Mucosa of stomach (tissue), 1 donor: Measurements from ENCODE around the gene MAML3.

ENCODE experiments used
- H3K27me3 ChIP-seq: one replicate; pipeline ENCODE4 v1.7.0; 2013; ENCODE audit warnings: mild to moderate bottlenecking, low read length; ENCODE audit not compliant: control insufficient read depth, insufficient read depth
- H3K36me3 ChIP-seq: one replicate; pipeline ENCODE4 v1.7.0; 2013; ENCODE audit warnings: low read length; ENCODE audit not compliant: control insufficient read depth, insufficient read depth
- H3K4me1 ChIP-seq: one replicate; pipeline ENCODE4 v1.7.0; 2013; ENCODE audit warnings: mild to moderate bottlenecking, low read length; ENCODE audit not compliant: control insufficient read depth, insufficient read depth
- H3K4me3 ChIP-seq: one replicate; pipeline ENCODE4 v1.7.0; 2013; ENCODE audit warnings: low read length
- H3K9ac ChIP-seq: one replicate; pipeline ENCODE4 v1.7.0; 2013; ENCODE audit warnings: mild to moderate bottlenecking, low read length, moderate library complexity
- H3K9me3 ChIP-seq: one replicate; pipeline ENCODE4 v1.7.0; 2013; ENCODE audit warnings: mild to moderate bottlenecking, low read length, moderate library complexity; ENCODE audit not compliant: control insufficient read depth
- donor health status: Pancreatic carcinoma.

MAML3 gene

GRCh38 chr4:140106289-140106844 is 47.6 kb downstream of the MAML3 start:
- no peaks in the 10 kb centered on the region for H3K27me3 ChIP-seq
- no peaks in the 10 kb centered on the region for H3K36me3 ChIP-seq
- H3K9ac ChIP-seq: no peak overlapping the region
- peaks cover 19% of the 10 kb centered on the region for H3K4me1 ChIP-seq
- H3K9me3 ChIP-seq: no peaks in the 10 kb centered on the region
- H3K4me3 ChIP-seq: no peak overlapping the region

GRCh38 chr4:140105436-140105835 is 48.5 kb downstream of the MAML3 start:
- Histone ChIP-seq H3K4me3 (no peak overlapping the region), H3K27me3 (no peaks in the 10 kb centered on the region), H3K36me3 (no peaks in the 10 kb centered on the region), H3K9me3 (no peaks in the 10 kb centered on the region), H3K4me1 (peaks cover 13% of the 10 kb centered on the region), H3K9ac (no peak overlapping the region)

DNA sequence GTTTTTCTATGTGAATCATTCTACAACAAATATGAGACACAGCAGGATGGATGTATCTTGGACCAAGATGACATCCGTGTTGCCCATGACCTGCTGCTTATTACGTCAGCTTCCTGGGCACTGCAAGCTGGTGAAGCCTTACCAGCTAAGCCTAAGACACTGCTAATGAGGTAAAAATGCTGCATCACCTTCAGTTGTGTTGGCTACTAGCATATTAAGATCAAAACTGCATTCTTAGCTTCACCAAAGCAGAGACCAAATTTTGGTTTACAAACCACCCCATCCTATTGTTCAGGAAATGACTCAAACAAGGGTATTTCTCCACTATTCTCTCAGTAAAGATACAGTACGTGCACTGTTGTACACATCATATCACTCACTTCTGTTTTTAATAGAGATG is 50.3 kb downstream of the MAML3 start:
- H3K36me3 ChIP-seq: no peaks in the 10 kb centered on the region
- H3K27me3 ChIP-seq: no peaks in the 10 kb centered on the region
- no peak overlapping the region for H3K9ac ChIP-seq
- no peaks in the 10 kb centered on the region for H3K9me3 ChIP-seq
- peaks cover 16% of the 10 kb centered on the region for H3K4me1 ChIP-seq
- no peak overlapping the region for H3K4me3 ChIP-seq

GRCh38 chr4:140102421-140102820 is 51.6 kb downstream of the MAML3 start:
- Histone ChIP-seq H3K9me3 (no peaks in the 10 kb centered on the region), H3K4me1 (peaks cover 16% of the 10 kb centered on the region)

GRCh38 chr4:140100771-140101170 is 53.2 kb downstream of the MAML3 start:
- Histone ChIP-seq H3K9ac (no peak overlapping the region), H3K4me3 (no peak overlapping the region), H3K36me3 (no peaks in the 10 kb centered on the region), H3K9me3 (no peaks in the 10 kb centered on the region), H3K27me3 (no peaks in the 10 kb centered on the region), H3K4me1 (peaks cover 16% of the 10 kb centered on the region)

More at GRCh38 chr4:140102421-140102820, 51.6 kb downstream of the MAML3 start:
- Histone ChIP-seq H3K27me3 (no peaks in the 10 kb centered on the region), H3K4me3 (no peak overlapping the region), H3K36me3 (no peaks in the 10 kb centered on the region), H3K9ac (no peak overlapping the region)

- no peaks in the 10 kb centered on the region for H3K36me3 ChIP-seq
- H3K4me3 ChIP-seq: no peak overlapping the region
- no peak overlapping the region for H3K9ac ChIP-seq
- H3K9me3 ChIP-seq: no peaks in the 10 kb centered on the region
- H3K4me1 ChIP-seq: peaks cover 19% of the 10 kb centered on the region
- H3K27me3 ChIP-seq: no peaks in the 10 kb centered on the region
Observed at GRCh38 chr4:140099983-140100382, 54.0 kb downstream of the MAML3 start.

DNA sequence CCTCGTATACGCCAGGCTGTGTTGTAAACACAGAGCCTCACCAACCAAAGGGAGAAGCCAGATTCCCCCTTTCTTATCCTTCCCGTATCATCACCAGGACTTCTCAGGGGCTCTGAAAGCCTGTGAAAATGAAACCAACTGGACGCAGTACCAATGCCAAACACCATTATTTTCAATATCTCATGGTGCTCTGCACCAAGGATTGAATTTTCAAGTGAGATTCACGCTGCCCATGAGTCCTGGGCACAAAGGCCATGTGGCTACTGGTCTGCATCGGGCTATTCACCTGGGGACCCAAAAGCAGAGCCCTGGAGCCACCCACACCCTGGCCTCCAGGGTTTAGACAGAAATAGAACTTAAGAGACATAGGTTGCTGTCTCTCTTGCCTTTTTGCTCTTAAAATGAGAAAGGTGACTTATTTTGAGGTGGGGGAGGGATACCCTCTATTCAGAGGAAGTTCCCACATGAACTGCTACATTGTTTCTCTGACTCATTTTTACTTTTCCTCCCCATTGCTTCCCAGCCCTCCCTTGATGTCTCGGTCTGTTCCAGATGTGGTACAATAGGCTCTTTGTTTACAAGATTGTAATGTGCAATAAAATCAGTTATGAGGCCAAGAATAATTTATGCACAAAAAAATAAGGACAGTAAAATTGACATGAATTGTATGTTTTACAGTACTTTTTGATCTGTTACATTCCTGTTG is 55.4 kb downstream of the MAML3 start:
- Histone ChIP-seq H3K36me3 (no peaks in the 10 kb centered on the region), H3K9me3 (no peaks in the 10 kb centered on the region), H3K27me3 (no peaks in the 10 kb centered on the region), H3K4me3 (no peak overlapping the region), H3K9ac (no peak overlapping the region), H3K4me1 (peaks cover 26% of the 10 kb centered on the region)

- Histone ChIP-seq H3K9ac (no peak overlapping the region), H3K4me1 (peaks cover 28% of the 10 kb centered on the region), H3K27me3 (no peaks in the 10 kb centered on the region), H3K9me3 (no peaks in the 10 kb centered on the region), H3K4me3 (no peak overlapping the region), H3K36me3 (no peaks in the 10 kb centered on the region)
Observed at GRCh38 chr4:140097572-140097971, 56.4 kb downstream of the MAML3 start.

DNA sequence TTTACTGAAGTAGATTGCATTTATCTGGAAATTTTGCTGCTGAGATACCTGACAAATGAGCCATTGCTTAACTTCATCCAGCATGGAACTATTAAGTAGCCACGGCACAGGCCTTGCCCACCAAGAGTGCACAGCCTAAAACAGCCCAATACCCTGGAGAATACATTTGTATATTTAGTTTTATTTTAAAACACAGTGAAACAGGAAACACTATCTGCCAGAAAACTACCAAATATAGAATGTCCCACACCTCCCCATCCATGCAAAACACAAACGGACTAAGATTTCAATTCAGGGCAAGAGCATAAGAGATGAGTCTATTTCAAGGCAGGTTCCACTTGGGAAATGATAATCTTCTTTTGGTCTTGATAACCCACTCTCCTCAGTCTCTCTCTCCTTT is 57.1 kb downstream of the MAML3 start:
- Histone ChIP-seq H3K27me3 (no peaks in the 10 kb centered on the region), H3K4me1 (peaks cover 34% of the 10 kb centered on the region), H3K9me3 (no peaks in the 10 kb centered on the region), H3K4me3 (no peak overlapping the region), H3K36me3 (no peaks in the 10 kb centered on the region), H3K9ac (no peak overlapping the region)

DNA sequence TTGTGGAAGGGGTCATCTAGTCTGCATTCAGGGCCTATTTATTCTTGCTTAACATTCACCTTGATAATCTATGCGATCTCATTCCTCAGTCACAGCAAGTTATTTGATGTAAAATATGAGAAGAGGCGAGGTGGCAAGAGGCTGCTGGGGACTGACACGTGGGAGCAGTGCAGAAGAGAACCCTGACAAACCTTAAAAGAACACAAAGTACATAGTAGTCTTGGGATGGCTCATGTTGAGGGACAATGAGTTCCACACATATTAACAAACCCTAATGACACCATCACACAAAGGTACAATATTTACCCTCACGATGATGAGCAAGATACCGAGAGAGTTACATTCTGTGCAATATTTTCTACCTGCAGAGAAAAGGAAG is 57.5 kb downstream of the MAML3 start:
- no peak overlapping the region for H3K4me3 ChIP-seq
- H3K36me3 ChIP-seq: no peaks in the 10 kb centered on the region
- no peak overlapping the region for H3K9ac ChIP-seq
- no peaks in the 10 kb centered on the region for H3K27me3 ChIP-seq
- H3K9me3 ChIP-seq: no peaks in the 10 kb centered on the region
- peaks cover 37% of the 10 kb centered on the region for H3K4me1 ChIP-seq

- H3K27me3 ChIP-seq: no peaks in the 10 kb centered on the region
- H3K36me3 ChIP-seq: no peaks in the 10 kb centered on the region
- peak overlapping the region; percentile 7 for H3K4me3 ChIP-seq
- peak overlapping the region; percentile 2 for H3K9ac ChIP-seq
- H3K4me1 ChIP-seq: peaks cover 43% of the 10 kb centered on the region
- no peaks in the 10 kb centered on the region for H3K9me3 ChIP-seq
Observed at GRCh38 chr4:140095694-140096482, 58.1 kb downstream of the MAML3 start.
